Esophagus squamous epithelium (tissue), 5 donors: ENCODE measurements around the gene LINGO4. TPM values are rescaled to one million over a fixed set of nuclear protein-coding genes. Genes with fewer than 3 reads are reported as not detected.

ENCODE experiments used
- DNase-seq: peaks from one replicate; lab custom pipeline; 2025; lab: John Stamatoyannopoulos, UW
- H3K27ac ChIP-seq, 4 donors: fragments of 200-600 bp; sonication (generic); one replicate each; pipeline ENCODE4 v1.5.1; 2016 to 2019; ENCODE audit warnings: mild to moderate bottlenecking in 1 of 4
- H3K27me3 ChIP-seq, 4 donors: fragments of 200-600 bp; sonication (generic); 1 replicate in 3 of 4; 2 replicates in 1 of 4; pipeline versions ENCODE4 v1.5.1 to v1.6.0; 2017 to 2021; ENCODE audit warnings: antibody characterized with exemption in 1 of 4
- H3K36me3 ChIP-seq, 3 donors: fragments of 200-600 bp; sonication (generic); one replicate each; pipeline ENCODE4 v1.5.1; 2016 to 2019
- H3K4me1 ChIP-seq, 3 donors: fragments of 200-600 bp; sonication (generic); one replicate each; pipeline ENCODE4 v1.5.1; 2017 to 2019
- H3K4me3 ChIP-seq, 4 donors: fragments of 200-600 bp; sonication (generic); 1 replicate in 3 of 4; 2 replicates in 1 of 4; pipeline ENCODE4 v1.5.1; 2016 to 2019; ENCODE audit warnings: mild to moderate bottlenecking in 2 of 4, moderate library complexity in 1 of 4
- H3K9me3 ChIP-seq, 3 donors: fragments of 200-600 bp; sonication (generic); one replicate each; pipeline ENCODE4 v1.5.1; 2016 to 2019
- POLR2A ChIP-seq, 4 donors: fragments of 450-650 bp; IDR thresholded peaks; one replicate each; pipeline ENCODE4 v1.6.1; 2017; ENCODE audit warnings: antibody characterized with exemption in 4 of 4, mild to moderate bottlenecking in 4 of 4, moderate library complexity in 3 of 4
- WGBS, 2 donors: methylation state at CpG; one replicate each; pipeline ENCODE4 v1.1.5; 2018; 5-methylcytosine and 5-hydroxymethylcytosine counted together
- intact Hi-C: fragments of 100-400 bp; cut with DNase I; formaldehyde crosslinking; loops from one replicate; pipeline ENCODE4 v1.15.0; 2022
- total RNA-seq, 4 donors: library from RNA; depleted of rRNA; stranded (reverse); fragments of >200 nt; gene quantifications; one replicate each; pipeline ENCODE4 v1.1.0, GENCODE V29; 2016
- TF ChIP-seq, protein P1 (sequence below), 6 experiments: fragments of 450-650 bp in 4 of 6; fragments of 200-600 bp in 2 of 6; sonication (generic) in 2 of 6; IDR thresholded peaks; one replicate each; pipeline ENCODE4 v1.5.1; 2016 to 2019; ENCODE audit warnings: antibody characterized with exemption in 6 of 6, mild to moderate bottlenecking in 4 of 6, moderate library complexity in 4 of 6
- donor health status: DM: yes; HTN: yes; CAD: no.

Gene LINGO4
- total RNA-seq, 4 donors from 2014 or later: 0.19 TPM; not detected in 3

DNA sequence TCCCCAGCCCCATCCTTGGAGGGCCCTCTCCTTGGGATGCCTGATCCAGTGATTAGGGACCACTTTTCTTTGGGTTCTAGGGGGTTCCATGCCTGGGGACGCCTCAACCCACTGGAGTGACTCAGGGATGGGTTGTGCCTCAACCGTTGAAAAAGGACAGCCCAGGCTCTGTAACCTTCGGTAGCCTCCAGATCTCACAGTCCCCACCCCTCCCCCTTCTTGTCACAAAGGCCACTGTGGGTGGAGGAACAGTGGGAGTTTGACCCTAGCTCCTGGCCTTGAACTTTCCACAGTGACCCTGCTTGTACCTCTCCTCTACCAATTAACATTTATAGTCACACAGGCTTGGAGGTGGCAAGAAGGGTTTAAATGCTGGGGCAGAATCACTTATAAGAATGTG is 29.0 kb upstream of the LINGO4 start:
- intact Hi-C loops: no loop called here
- Histone ChIP-seq H3K36me3 (no peaks in the 10 kb centered on the region), H3K27ac (no peak overlapping the region), H3K4me3 (no peak overlapping the region), H3K4me1 (peaks cover 20 to 72% (median 23%) of the 10 kb centered on the region in 3 donors), H3K9me3 (no peaks in the 10 kb centered on the region), H3K27me3 (peaks cover 0 to 26% (median 0%) of the 10 kb centered on the region in 4 donors)
- 50% methylated on average over 2 of the region's 3 CpGs; no CpG with 5 or more reads in 1 of the 2 donors for WGBS, 2 donors
- TF ChIP-seq, protein P1, sequence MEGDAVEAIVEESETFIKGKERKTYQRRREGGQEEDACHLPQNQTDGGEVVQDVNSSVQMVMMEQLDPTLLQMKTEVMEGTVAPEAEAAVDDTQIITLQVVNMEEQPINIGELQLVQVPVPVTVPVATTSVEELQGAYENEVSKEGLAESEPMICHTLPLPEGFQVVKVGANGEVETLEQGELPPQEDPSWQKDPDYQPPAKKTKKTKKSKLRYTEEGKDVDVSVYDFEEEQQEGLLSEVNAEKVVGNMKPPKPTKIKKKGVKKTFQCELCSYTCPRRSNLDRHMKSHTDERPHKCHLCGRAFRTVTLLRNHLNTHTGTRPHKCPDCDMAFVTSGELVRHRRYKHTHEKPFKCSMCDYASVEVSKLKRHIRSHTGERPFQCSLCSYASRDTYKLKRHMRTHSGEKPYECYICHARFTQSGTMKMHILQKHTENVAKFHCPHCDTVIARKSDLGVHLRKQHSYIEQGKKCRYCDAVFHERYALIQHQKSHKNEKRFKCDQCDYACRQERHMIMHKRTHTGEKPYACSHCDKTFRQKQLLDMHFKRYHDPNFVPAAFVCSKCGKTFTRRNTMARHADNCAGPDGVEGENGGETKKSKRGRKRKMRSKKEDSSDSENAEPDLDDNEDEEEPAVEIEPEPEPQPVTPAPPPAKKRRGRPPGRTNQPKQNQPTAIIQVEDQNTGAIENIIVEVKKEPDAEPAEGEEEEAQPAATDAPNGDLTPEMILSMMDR (IDR thresholded peaks at IDR 0.05): no peak
- TF ChIP-seq POLR2A (IDR thresholded peaks at IDR 0.05): no peak
- no peak for DNase-seq

DNA sequence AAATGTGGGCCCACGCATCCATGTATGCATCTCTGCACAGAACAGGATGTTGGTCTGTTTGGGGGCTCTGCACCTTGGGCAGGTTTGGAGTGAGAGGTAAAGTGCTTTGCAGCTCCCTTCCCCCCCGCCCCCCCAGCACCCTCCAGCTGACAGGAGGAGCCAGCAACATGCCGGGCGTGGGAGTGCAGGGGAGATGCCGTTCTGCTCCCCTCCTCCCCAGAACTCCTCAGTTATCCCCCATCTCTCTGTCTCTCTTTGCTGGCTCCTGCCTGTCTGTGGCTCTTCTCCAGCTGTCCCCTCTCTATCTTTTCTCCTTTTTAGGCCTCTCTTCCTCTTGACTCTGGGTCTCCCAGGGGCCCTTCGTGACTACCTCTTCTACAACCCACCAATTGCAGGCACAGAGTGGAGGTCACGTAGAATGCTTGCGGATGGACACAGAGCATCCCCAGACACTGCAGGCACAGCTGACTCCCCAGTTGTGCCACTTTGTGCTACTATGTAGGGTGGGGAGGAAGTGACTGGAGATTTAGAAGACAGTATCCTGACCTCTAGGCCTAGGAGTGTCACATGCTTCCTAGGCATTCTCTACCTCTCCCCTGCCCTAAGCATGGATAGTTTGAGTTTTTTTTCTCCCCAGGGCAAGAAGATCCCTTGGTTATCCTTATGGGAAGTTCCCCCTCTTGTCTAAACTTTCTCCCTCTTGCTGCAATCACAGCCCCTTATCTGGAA is 28.1 kb upstream of the LINGO4 start:
- intact Hi-C loops: no loop called here
- no peak for DNase-seq
- TF ChIP-seq, protein P1 (IDR thresholded peaks at IDR 0.05): no peak
- TF ChIP-seq POLR2A (IDR thresholded peaks at IDR 0.05): no peak
- 83 to 90% methylated on average over 1 to 6 of the region's 8 CpGs for WGBS, 2 donors
- Histone ChIP-seq H3K36me3 (no peaks in the 10 kb centered on the region), H3K27ac (no peak overlapping the region), H3K4me1 (peaks cover 14 to 72% (median 16%) of the 10 kb centered on the region in 3 donors), H3K9me3 (no peaks in the 10 kb centered on the region), H3K27me3 (peaks cover 0 to 17% (median 0%) of the 10 kb centered on the region in 4 donors), H3K4me3 (no peak overlapping the region)

DNA sequence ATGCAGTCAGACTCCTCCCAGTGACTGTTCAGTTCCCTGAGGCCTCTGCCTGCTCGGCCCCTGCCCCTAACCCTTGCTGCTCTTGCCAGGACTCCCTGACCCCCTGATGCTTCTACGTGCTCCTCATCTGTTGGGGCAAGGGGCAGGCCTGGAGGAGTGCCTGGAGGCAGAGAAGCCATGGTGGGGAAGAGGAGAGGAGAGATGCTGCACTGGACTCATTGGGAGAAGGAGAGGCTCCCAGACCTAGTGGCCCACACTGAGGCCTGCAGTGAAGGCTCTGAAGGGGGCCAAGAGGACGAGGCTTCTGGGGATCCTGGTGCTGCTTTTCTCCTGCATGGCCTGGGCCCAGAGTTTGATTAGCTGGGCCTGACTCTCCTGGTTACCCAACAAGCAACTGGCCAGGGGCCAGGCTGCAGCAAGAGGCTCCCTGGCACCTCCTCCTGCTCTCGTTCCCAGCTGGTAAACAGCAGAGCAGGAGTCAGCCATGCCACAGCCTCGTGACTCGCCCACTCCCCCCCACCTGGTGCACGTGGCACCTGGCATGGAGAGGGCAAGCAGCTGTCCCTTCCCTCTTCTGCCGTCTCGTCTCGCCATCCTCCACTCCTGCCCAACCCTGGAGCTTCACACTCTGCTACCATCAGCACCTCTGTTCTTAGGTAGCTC is 27.2 kb upstream of the LINGO4 start:
- H3K27ac ChIP-seq: peak overlapping the region in 3 of 4 donors; percentile 25 to 78 (median 65)
- peaks cover 14 to 69% (median 16%) of the 10 kb centered on the region in 3 donors for H3K4me1 ChIP-seq
- 28 to 34% methylated on average over 6 to 7 of the region's 10 CpGs for WGBS, 2 donors
- TF ChIP-seq, protein P1 (IDR thresholded peaks at IDR 0.05): no peak
- intact Hi-C loops: no loop called here
- H3K27me3 ChIP-seq: peaks cover 0 to 8% (median 0%) of the 10 kb centered on the region in 4 donors
- H3K9me3 ChIP-seq: no peaks in the 10 kb centered on the region
- no peak overlapping the region for H3K4me3 ChIP-seq
- DNase-seq: no peak
- no peaks in the 10 kb centered on the region for H3K36me3 ChIP-seq

DNA sequence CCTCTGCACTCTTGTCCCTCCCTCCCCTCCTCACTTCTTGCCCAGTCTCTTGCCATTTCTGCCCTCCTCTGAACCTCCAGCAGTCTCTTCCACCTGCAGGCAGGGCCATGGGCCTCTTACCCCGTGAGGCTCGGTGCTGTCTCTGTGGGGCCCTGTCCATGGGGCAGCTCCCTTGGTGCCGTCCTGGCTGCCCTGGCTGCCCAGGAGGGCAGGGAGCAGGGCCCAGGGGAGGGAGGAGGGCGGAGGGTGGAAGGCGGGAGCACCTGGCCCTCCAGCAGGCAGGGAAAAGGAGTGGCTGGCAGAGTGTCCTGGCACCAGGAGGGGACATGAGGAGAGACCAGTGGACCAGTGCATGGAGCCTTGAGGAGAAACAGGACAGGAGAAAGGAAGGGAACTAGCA is 26.4 kb upstream of the LINGO4 start, which contains the start of gene RORC:
TSS of gene RORC (minus strand) at position 198 of the 400 bp plus-strand sequence. CDS start at position 160, 38 bp downstream.
- intact Hi-C loops: no loop called here

More for the DNA sequence above, 26.4 kb upstream of the LINGO4 start, which contains the start of gene RORC:
- 55% methylated on average over 3 of the region's 5 CpGs; no CpG with 5 or more reads in 1 of the 2 donors for WGBS, 2 donors
- H3K36me3 ChIP-seq: no peaks in the 10 kb centered on the region
- H3K4me1 ChIP-seq: peaks cover 14 to 60% (median 16%) of the 10 kb centered on the region in 3 donors
- H3K9me3 ChIP-seq: no peaks in the 10 kb centered on the region
- no peak for TF ChIP-seq POLR2A (IDR thresholded peaks at IDR 0.05)
- TF ChIP-seq, protein P1 (IDR thresholded peaks at IDR 0.05): no peak
- H3K27ac ChIP-seq: peak within 1 kb of the TSS; percentile 45 to 78 (median 64)
- no peak for DNase-seq
- peak within 1 kb of the TSS; percentile 13 to 58 (median 41) for H3K4me3 ChIP-seq
- H3K27me3 ChIP-seq: no peaks in the 10 kb centered on the region
